GM13976 (cell line): Measurements from ENCODE around the gene PCSK6.

Experiments
- DNase-seq: peaks from one replicate; pipeline ENCODE4 v3.0.0; 2012; ENCODE audit warnings: low spot score
- CTCF ChIP-seq: IDR thresholded peaks from 2 replicates; pipeline ENCODE4 v1.5.1; 2012; ENCODE audit warnings: borderline replicate concordance, mild to moderate bottlenecking; ENCODE audit not compliant: insufficient read depth; ENCODE audit errors: extremely low read depth, missing control alignments, control extremely low read depth
- in situ Hi-C: fragments of 300-500 bp; cut with MboI; formaldehyde crosslinking; loops from one replicate; pipeline ENCODE4 v1.12.0; 2022; ENCODE audit warnings: low sequenced_read_pairs, mixed read lengths, inconsistent platforms; ENCODE audit not compliant: unreplicated experiment

Gene PCSK6

GRCh38 chr15:101432982-101433381 lies 56.5 kb downstream of the PCSK6 start:
- in situ Hi-C loops: no loop called here
- no peak for DNase-seq
- no peak for TF ChIP-seq CTCF

GRCh38 chr15:101431748-101432147 lies 57.8 kb downstream of the PCSK6 start:
- no peak for DNase-seq
- no peak for TF ChIP-seq CTCF
- in situ Hi-C loops: no loop called here

DNA sequence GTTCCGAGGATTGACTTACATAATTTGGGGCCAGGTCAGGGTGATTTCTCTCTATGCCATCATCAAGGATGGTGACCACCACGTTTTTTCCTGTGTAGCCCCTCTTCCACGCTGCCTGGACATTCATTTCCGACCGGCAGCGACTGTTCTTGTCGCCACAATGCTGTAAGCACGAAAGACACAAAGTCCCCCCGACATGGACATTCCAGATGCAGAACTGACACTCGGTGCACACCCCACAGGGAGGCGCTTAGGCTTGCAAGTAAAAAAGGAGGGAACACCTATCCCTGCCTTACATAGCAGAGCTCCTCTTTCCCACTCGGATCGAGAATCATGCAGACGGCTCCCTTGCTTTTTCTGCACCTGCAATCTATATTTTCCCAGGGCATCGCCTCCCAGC lies 58.2 kb downstream of the PCSK6 start:
- in situ Hi-C loops: no loop called here
- no peak for TF ChIP-seq CTCF
- no peak for DNase-seq

DNA sequence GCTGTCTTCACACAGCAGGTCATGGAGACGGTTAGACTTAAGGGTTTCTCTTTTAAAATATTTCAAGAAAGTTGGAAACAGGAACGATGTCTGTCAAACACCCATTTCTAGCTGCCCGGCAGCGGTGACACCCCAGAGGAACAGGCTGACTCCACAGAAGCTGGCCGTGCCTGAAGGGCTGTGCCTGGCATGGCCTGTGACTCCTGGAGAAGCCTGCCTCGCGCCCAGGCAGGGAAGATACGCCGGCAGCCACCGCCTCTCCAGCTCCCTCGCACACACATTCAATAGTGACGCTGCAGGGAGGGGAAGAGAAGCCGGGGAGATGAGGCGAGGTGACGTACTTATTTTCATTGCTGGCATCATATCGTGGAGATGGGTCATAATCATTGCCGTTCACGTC lies 59.9 kb downstream of the PCSK6 start:
- TF ChIP-seq CTCF: no peak
- no peak for DNase-seq
- in situ Hi-C loops: no loop called here

DNA sequence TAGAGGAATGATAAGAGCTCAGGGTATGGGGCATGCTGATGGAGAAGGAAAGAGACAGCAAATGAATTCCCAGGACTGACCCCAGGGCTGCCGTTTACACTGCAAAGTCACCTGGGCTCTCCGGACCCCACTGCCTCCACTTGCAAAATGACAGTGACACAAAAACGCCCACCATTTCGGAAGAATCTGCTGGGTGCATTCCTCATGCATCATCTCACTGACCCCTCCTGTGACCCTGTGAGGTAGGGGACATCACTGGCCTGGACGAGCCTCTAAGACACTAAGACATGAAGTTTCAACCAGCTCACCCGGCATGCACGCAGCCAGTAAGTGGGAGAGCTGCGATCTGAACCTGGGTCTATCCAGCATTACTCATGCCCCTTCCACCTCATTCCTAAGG lies 60.3 kb downstream of the PCSK6 start:
- in situ Hi-C loops: no loop called here
- no peak for TF ChIP-seq CTCF
- no peak for DNase-seq

- no peak for DNase-seq
- TF ChIP-seq CTCF: no peak
- in situ Hi-C loops: no loop called here
These were observed 60.7 kb downstream of the PCSK6 start for GRCh38 chr15:101428758-101429157.
